HL-60 (cell line): ENCODE results near the gene GRP.
"Not testable (repeated sequence)": the region's sequence is repeated elsewhere in the genome, so short reads cannot be mapped to it uniquely, and the experiment has no call there.

Experiments
- CTCF ChIP-seq: IDR thresholded peaks from one replicate; pipeline ENCODE4 v1.5.1; 2011; ENCODE audit warnings: low read length, control low read depth, inconsistent platforms; ENCODE audit not compliant: insufficient read depth
- POLR2AphosphoS5 ChIP-seq: IDR thresholded peaks from 2 replicates; pipeline ENCODE4 v1.6.1; 2012; ENCODE audit warnings: low read depth

- TF ChIP-seq POLR2AphosphoS5, CTCF: not testable (repeated sequence)
Measured at GRCh38 chr18:59261842-59262241, 41.9 kb downstream of the GRP start.
